ENCODE data around the gene SMOC1. TPM values are rescaled to one million over a fixed set of nuclear protein-coding genes. Genes with fewer than 3 reads are reported as not detected.
A peak's percentile ranks its signal among the peaks of the same experiment; 100 is the strongest.

The SMOC1 gene
- total RNA-seq, 1 experiment from 2014 or later: 0.68 TPM

GRCh38 chr14:69993326-69993725, 114.1 kb downstream of the SMOC1 start:
- Histone ChIP-seq H3K23ac (ENCODE audit: insufficient read length, low read depth, low read length) (no peak overlapping the region), H4K5ac (ENCODE audit: insufficient read length, low read depth, low read length) (no peak overlapping the region), H2BK5ac (ENCODE audit: insufficient read length, low read length) (no peak overlapping the region), H3K79me1 (ENCODE audit: insufficient read depth, low read depth, low read length, poor library complexity, severe bottlenecking) (no peaks in the 10 kb centered on the region), H3K23me2 (ENCODE audit: insufficient read length, low read depth, low read length, poor library complexity, severe bottlenecking) (no peaks in the 10 kb centered on the region), H2AFZ (ENCODE audit: low read length) (no peak overlapping the region), H3K27me3 (ENCODE audit: insufficient read depth, low read length) (no peaks in the 10 kb centered on the region), H3K79me2 (ENCODE audit: insufficient read depth, low read length) (no peaks in the 10 kb centered on the region), H3K9me3 (ENCODE audit: control insufficient read depth, low read depth, low read length) (no peaks in the 10 kb centered on the region), H2BK120ac (ENCODE audit: low read depth, low read length, poor library complexity, severe bottlenecking) (no peak overlapping the region), H2AK5ac (ENCODE audit: insufficient read length, low read length) (no peak overlapping the region), H3K9ac (ENCODE audit: extremely low read depth, insufficient read length, low read length) (no peak overlapping the region), H4K20me1 (ENCODE audit: control insufficient read depth, insufficient read depth, insufficient read length) (no peaks in the 10 kb centered on the region), H4K8ac (replicated peaks; ENCODE audit: insufficient read length, low read depth, low read length) (no peak overlapping the region), H4K91ac (ENCODE audit: insufficient read length, low read depth, low read length) (no peak overlapping the region), H3K56ac (ENCODE audit: insufficient read length, low read depth, low read length) (no peak overlapping the region), H3K14ac (ENCODE audit: insufficient read depth, low read length) (no peak overlapping the region), H3K4me1 (ENCODE audit: insufficient read depth, low read length) (no peaks in the 10 kb centered on the region), H2BK15ac (ENCODE audit: low read depth, low read length) (no peak overlapping the region), H3K4ac (ENCODE audit: low read depth, low read length) (no peak overlapping the region), H2BK20ac (ENCODE audit: low read depth, low read length, poor library complexity, severe bottlenecking) (no peak overlapping the region), H3K27ac (ENCODE audit: insufficient read length, low read depth, low read length) (no peak overlapping the region), H3K18ac (ENCODE audit: insufficient read length, low read depth, low read length) (no peak overlapping the region), H3T11ph (ENCODE audit: low read length) (no peak overlapping the region), H3K4me2 (ENCODE audit: insufficient read depth, insufficient read length, low read length) (no peak overlapping the region), H2BK12ac (ENCODE audit: insufficient read length, low read depth, low read length) (no peak overlapping the region)
- TF ChIP-seq CTCF (conservative IDR thresholded peaks at IDR 0.05): no peak
- no peaks in the 10 kb centered on the region for H3K9me3 Mint-ChIP-seq
- H3K36me3 Mint-ChIP-seq (ENCODE audit: insufficient read depth in 1 of 3, low read depth in 3 of 3): no peaks in the 10 kb centered on the region
- no CpG with 5 or more reads among the region's 2 CpGs for WGBS (ENCODE audit: extremely low coverage, insufficient read length, low lambda C conversion rate)
- H3K4me1 Mint-ChIP-seq: peaks cover 9 to 15% of the 10 kb centered on the region in 2 experiments
- no peak overlapping the region for H3K4me3 Mint-ChIP-seq
- H3K27ac Mint-ChIP-seq: peak overlapping the region in 1 of 3 experiments; percentile 82; a peak in 1 of 7 replicates
- H3K27me3 Mint-ChIP-seq (ENCODE audit: low read depth): peaks cover 12% of the 10 kb centered on the region
- no peak for DNase-seq

All from H9 (cell line).